Measurements from ENCODE around the gene DOCK1.

DOCK1 gene

DNA sequence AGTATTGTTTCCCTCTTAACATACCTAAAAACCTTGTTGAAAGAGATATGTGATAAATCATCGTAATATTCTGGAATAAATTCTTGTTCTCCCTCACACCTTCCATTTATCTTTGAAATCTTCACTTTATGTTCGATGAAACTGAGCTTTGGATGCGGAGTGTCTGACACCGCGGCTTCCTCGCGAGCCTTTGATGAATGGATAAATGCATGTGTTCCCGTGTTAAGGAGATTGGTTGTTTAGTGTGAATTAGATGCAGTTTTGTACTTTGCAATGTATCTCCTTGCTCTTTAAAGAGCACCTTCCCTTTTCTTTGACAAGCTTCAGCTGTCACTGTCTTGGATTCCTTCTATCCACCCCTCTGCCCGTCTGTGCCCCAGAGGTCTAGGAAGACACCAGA is 138.1 kb downstream of the DOCK1 start:
- H3K27ac ChIP-seq = peak overlapping the region; percentile 71
- TF ChIP-seq, protein P1, sequence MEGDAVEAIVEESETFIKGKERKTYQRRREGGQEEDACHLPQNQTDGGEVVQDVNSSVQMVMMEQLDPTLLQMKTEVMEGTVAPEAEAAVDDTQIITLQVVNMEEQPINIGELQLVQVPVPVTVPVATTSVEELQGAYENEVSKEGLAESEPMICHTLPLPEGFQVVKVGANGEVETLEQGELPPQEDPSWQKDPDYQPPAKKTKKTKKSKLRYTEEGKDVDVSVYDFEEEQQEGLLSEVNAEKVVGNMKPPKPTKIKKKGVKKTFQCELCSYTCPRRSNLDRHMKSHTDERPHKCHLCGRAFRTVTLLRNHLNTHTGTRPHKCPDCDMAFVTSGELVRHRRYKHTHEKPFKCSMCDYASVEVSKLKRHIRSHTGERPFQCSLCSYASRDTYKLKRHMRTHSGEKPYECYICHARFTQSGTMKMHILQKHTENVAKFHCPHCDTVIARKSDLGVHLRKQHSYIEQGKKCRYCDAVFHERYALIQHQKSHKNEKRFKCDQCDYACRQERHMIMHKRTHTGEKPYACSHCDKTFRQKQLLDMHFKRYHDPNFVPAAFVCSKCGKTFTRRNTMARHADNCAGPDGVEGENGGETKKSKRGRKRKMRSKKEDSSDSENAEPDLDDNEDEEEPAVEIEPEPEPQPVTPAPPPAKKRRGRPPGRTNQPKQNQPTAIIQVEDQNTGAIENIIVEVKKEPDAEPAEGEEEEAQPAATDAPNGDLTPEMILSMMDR (conservative IDR thresholded peaks at IDR 0.05) = no peak

DNA sequence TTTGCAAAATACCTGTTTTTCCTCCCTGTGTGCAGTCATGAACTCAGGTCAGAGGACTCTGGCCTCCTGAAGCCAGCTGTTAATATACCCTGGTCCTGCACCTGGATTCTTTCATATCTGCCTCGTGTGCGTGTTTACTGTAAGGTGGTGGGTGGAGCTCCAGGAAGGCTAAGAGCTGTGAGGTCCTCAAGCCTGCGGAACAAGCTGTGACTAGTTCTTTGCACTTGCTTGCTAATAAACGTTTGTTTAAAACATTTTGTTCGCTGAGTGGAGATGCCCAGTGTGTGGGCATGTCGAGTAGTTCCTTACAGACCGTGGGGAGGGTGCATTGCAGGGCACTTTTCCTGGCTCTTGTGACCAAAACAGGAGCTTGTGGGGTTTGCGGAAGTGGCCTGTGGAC is 139.0 kb downstream of the DOCK1 start:
- TF ChIP-seq, protein P1 (conservative IDR thresholded peaks at IDR 0.05) = no peak
- H3K27ac ChIP-seq = peak overlapping the region; percentile 71

DNA sequence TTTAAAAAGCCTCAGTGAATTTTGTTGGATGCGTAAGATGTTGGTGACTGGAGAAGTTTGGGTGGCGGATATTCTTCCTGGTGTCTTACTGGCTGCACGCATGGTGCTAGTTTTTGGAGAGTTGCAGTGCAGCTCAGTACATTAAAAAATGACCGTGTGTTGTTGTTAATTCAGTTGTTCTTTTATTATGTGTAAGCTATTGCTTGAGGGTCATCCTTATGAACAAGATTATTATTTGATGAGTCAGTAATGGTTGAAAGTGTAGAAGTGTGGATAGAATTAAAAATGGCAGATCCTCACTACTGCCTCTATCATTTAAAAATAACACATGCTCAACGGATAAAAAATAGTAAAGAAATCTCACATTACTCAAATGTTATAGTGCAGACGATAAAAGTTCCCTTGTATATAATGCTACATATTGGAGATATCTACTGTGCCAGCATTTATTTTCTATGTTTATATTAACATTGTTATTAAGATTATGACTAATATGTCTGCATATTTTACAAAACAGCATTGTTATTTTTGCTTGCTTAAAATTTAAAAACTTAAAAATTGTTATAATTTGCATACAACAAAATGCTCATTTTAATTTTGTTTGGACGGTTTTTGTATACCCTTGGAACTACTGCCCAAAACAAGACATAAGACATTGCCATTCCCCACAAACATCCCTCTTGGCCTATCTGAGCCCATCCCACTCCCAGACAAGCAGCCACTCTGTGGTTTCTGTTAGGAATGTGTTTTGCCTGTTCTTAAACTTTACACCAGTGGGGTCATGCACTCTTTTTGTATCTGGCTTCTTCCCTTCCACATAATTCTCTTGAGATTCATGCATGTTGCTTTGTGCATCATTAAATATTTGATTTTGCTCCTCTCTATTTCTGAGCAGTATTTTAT is 142.0 kb downstream of the DOCK1 start:
- H3K27ac ChIP-seq = no peak overlapping the region
- TF ChIP-seq, protein P1 (conservative IDR thresholded peaks at IDR 0.05) = no peak

DNA sequence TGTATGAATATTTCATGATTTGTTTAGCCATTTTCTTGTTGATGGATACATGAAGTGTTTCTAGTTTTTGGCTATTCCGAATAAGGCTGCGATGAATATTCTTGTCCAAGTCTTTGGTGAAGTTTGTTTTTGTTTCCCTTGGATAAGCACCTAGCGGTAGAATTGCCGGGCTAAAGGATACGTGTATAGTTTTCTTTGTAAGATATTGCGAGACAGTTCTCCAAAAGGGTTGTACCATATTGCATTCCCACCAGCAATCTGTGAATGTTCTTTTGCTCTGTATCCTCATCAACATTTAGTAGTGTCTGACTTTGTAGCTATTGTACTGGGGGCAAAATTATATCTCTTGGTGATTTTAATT is 142.6 kb downstream of the DOCK1 start:
- TF ChIP-seq, protein P1 (conservative IDR thresholded peaks at IDR 0.05) = no peak
- 0 out of 2 replicates have a peak overlapping the region, but pooled peaks have one; percentile 5 for H3K27ac ChIP-seq

DNA sequence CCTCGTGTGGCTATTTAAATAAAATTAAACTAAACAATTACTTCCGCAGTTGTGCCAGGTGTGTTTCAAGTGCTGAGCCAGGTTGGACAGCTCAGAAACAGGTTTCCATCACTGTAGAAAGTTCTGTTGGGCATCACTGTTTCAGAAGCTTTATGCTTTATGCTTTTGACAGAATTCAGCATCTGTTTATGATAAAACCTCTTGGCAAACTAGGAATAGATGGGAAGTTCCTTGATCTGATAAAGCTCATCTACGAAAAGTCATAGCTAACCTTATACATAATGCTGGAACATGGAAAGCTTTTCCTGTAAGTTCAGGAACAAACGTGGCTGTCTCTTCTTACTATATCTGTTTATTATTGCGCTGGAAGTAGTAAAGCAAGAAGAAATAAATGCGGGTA is 143.4 kb downstream of the DOCK1 start:
- TF ChIP-seq, protein P1 (conservative IDR thresholded peaks at IDR 0.05) = no peak
- 0 out of 2 replicates have a peak overlapping the region, but pooled peaks have one; percentile 5 for H3K27ac ChIP-seq

DNA sequence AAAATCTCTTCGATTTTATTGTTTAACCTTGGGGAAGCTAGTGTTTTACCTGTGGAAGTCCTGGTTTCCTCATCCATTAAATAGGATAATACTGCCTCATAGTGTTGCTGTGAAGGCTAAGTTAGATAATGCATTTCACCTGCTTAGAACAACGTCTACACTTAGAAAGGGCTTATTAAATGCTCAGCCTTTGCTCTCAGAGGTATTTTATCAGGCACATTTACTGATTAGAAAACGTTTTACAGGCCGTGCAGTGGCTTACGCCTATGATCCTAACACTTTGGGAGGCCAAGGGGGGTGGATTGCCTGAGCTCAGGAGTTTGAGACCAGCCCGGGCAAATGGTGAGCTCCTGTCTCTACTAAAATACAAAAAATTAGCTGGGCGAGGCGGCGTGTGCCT is 146.8 kb downstream of the DOCK1 start:
- H3K27ac ChIP-seq = no peak overlapping the region
- TF ChIP-seq, protein P1 (conservative IDR thresholded peaks at IDR 0.05) = no peak

DNA sequence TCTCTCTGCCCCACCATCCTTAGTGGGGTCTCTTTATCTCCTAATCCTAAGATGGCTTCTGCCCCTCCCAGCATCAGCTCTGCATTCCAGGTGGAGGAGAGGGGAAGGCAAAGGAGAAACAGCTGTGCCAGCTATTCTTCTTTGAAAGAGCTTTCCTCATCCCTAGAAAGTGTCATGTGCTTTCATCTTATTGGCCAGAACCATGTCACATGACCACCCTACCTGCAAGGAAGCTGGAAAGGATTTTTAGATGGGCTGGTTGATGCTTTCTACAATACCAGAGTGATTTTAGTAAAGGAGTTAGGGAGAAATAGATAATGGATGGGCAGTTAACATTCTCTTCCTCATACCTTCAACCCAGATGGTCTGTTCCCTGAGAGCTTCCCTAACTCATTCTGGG is 150.0 kb downstream of the DOCK1 start:
- no peak overlapping the region for H3K27ac ChIP-seq
- TF ChIP-seq, protein P1 (conservative IDR thresholded peaks at IDR 0.05) = no peak

All from VCaP (cell line).